Left forelimb (tissue), 1 donor: ENCODE measurements around the gene RHBDF2.

Source experiments
- DNase-seq: peaks from one replicate; pipeline ENCODE4 v3.0.0-alpha.2; 2018; ENCODE audit warnings: low spot score

RHBDF2 gene

DNA sequence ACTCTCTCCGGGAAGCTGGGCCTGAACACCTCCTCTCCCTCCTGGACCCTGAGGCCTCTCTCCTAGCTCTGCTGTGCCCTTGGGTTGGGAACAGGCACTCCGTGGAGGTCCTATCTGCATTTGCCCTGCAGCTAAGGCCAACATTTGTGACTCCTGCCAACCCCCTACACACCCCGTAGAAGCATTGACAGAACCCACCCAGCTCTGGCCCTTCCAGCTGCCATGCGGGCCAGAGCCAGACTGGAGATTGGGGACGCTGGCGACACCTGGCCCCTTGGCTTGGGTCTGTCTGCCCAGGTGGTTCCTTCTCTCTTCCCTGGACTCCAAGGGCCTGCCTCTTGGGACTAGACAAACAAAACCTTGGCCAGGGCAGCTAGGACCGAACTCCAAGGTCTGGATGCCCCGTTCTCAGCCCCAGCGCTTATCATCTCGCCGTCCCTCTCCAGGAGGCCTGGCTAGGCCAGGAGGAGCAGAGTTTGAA lies 644 bp upstream of the RHBDF2 start:
- DNase-seq: no peak

DNA sequence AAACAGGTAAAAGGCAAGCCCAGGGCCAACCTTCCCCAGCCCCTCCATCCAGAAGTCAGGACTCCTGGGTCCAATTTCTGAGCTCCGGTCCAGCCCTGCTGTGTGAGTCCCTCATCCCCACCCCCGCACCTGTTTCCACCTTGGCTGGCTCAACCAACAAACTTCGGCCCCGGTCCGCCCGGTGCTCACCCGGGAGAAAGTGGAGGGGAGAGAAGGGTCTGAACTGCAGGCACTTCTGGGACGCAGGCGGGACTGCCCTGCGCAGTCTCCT lies 541 bp downstream of the RHBDF2 start:
- no peak for DNase-seq

DNA sequence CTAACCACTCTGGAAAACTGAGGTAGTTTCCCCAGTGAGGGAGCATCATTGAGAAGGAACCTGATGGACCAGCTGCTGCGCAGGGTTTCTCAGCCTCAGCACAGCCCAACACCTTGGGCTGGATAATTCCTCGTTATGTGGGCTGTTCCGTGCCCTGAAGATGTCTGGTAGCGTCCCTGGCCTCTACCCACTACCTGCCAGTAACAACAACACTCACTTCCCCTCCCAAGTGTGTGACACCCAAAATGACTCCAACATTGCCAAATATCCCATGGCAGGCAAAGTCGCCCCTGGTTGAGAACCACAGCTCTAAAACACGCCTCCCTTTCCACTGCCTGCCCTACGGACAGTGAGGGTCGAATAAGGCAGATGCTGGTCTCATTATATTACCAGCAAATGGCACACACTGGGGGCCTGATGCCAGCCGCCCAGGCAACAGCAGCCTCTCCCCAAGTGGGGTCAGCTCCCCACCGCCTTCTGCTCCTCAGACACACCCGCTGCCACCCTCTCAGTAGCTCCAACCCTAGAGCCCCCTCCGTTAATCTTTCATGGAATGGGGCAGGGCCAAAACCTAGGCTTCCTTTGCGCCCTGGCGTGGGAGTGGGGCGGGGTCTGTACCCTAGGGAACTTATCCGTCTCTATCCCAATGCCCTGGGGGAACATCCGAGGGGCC lies 1.0 kb downstream of the RHBDF2 start:
- DNase-seq: no peak

DNA sequence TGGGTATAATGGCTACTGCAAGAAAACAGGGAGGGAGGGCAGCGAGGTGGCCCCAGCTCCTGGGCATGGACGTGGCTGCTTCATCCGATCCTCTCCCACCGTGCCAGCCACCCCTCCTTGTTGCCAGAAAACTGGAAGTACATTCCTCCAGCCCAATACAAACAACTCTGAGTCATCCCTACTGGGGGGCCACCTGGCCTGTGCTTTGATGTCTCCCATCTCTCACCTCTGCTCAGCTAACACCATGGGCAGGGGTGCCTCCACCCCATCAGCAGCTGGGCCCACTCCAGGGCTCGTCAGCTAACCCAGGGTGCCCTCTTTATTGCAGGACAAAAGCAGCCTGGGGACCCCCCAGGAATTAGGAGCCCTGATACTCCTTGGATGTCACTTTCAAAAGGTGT lies 2.0 kb downstream of the RHBDF2 start:
- DNase-seq: no peak

GRCh38 chr17:76498876-76499251 lies 2.4 kb downstream of the RHBDF2 start:
- DNase-seq: no peak

DNA sequence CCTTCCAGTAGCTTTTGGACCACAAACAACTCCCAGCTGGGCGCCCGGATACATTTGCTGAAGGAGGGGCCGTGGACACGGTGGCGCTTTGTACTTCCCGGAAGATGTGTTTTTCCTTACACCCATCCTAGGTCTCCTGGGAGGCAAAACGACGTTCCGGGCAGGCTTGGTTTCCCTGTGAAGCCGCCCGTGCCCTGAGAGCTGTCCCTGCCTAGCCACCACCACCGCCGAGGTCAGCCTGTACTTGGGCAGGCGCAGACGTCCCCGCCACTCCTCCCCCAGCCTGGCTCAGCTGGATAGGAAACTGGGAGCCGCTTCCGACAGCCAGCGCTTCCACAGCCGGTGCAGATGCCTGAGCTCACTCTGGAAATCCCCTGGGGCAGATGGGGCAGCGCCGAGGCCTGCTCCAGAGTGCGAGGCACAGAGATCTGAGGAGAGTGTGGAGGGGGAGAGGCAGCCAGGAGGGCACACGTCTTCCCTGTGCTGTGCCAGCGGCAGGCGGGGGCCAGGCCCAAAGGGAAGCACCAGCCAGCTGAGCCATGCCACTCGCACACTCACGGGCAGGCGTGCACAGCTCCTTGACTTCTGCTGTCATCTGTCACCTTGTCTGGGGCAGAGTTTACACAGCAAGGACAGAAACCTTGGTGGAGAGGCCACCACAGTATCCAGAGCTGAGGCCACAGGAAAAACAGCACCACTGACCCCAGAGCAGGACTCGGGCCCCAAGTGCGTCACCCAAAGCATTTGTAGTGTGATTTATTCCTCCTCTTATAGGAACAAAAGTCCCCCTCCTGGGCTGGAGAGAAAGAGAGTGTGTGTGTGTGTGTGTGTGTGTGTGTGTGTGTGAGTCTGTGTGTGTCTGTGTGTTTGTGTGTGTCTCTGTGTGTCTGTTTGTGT lies 3.0 kb downstream of the RHBDF2 start:
- no peak for DNase-seq

DNA sequence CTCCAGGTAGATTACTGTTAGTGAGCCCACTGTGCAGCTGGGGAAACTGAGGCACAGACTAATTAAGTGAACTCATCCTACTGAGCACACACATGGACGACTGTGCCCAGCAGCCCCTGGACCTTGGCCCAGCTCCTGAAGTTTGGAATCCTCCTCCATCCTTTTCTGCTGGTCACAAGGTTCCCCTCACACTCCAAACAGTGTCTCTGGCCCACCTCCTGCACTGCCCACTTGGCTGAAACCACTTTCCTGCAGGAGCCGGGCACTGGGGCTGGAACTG lies 3.6 kb downstream of the RHBDF2 start:
- DNase-seq: no peak

DNA sequence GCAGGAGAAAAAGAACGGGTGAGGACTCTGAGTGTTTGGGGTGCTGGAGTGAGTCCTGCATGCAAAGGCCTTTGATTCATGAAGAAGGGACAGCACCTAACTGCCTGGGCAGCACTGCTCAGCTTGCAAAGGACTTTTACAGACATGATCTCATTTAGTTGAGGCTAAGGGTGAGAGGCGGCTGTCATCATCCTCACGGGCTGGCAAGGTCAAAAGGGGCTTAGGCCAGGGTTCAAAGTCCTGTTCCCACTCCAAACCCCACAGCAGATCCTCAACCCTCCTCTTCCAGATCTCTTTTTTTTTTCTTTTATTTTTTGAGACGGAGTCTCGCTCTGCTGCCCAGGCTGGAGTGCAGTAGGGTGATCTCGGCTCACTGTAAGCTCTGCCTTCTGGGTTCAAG lies 4.8 kb downstream of the RHBDF2 start:
- no peak for DNase-seq

DNA sequence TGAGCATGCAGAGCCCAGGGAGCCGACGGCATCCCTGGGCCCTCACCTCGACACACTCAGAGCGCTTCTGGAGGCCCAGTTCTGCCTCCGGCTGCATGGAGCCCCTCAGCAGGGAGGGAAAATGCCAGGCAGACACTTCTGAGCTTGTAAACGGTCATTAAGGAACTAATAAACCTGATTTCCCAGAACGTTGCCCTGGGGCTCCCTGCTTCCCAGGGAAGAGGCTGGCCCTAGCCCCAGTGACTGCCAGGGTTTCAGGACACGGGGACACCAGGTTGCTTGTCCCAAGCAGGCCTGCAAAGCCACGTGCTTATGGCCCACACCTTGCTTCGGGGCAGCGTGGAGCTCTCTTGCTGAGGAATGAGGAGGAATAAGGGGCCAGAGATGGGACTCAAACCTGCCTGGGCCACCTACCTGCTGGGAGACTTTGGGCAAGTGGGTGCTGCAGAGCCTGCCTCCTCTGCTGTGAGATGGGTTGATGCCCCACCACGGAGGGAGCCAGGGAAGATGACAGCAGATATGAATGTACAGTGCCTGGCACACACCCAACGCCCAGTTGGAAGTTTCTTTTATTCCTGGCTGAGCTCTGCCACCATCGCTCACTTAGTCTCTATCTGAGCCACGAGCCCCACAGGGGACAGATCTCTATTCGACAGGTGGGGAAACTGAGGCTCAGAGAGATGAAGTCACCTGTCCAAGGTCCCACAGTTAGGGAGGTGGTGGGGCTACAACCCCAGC lies 5.4 kb downstream of the RHBDF2 start:
- DNase-seq: no peak

DNA sequence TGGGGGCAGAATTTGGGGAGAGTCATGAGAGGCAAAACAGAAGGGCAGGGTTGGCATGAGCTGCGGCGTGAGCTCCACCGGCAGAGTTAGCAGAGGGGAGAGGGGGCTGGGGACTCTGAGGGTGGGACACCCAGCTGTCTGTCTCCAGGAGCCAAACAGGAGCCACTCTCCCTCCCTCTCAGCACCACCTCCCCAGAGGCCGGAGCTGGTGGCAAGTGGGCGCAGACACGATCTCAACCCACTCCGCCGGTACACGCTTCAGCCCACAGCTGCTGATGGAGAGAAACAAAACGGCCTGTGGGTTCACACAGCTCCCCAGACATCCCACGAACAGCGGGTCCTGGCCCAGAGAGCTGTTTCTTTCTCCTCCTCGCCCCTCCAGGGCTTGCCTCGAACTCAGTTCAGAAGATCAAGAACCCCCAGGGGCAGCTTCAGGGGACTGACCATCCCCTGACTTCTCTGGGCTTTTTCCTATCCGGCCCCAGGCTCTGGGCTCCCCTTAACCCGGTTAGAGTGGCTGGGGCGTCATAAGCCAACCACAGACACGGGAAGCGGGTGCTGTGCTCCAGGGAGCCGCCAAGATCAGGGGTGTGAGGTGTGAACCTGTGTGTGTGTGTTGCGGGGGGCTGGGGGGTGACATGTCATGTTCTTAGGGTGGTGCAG lies 7.6 kb downstream of the RHBDF2 start:
- no peak for DNase-seq

GRCh38 chr17:76492989-76493501 lies 8.2 kb downstream of the RHBDF2 start:
- DNase-seq: no peak

GRCh38 chr17:76492123-76492988 lies 8.9 kb downstream of the RHBDF2 start:
- no peak for DNase-seq

DNA sequence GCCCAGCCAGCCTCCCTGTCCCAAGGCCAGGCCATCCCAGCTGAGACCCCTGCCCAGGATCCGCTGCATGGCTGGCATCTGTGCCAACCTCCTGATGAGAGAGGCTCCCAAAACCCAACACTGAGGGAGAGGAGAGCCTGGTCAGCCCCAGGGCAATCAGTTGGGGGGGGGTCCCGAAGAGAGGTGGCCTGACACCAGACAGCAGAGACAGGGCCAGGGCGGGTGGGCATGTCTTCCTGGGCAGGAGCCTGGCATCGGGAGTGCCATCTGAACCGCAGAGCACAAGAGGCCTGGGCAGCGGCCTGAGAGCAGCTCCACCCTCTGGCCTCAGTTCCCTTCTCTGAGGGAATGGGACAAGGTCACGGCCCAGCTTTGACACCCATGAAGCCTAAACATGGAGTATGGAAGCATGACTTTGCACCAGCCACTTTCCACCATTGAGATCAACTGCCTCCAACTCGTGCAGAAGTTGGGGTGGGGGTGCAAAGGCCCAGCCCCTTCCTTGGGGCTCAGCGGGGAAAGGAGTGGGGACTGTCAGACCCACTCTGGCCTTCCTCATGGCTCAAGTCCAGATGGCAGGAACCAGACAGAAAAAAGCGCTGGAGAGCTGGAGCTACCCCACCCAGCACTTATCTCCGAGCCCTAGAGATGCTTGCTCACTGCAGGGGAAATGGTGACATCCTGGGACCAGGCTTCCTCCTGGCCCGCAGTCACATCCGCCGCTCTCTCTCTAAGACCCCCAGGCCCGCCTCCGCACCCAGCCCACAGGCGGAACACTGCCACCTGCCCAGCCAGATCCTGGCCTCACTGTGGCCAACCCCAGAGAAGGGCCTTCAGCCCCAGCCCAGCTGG lies 9.7 kb downstream of the RHBDF2 start:
- no peak for DNase-seq

DNA sequence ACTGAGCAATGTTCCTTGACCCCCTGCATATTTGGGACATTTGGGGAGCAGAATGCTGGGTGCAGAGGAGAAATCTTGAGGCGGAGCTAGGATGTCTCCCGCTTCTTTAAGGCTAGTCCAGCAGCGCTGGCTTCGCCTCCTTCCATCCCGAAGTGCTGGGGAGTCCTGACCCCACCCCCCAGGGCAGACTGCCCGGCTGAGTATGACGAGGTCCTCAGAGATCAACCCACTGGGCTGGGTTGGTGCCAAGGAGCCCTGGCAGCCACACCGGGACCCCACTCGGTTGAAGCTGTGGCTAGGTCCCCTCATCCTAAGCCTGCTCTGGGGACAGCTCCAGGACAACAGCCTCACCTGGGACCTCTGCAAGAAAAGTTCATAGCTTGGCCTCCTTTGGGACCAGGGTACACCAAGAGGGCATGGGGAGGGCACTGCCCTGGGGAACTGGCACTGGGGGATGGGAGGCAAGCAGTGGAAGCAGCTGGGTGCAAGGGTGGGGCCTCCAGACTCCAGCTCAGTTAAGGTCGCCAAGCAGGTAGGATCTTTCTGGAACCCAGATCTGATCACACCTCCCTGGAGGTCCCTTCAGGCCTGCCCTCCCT lies 11.0 kb downstream of the RHBDF2 start:
- DNase-seq: no peak

GRCh38 chr17:76487451-76488192 lies 13.6 kb downstream of the RHBDF2 start:
- DNase-seq: no peak

GRCh38 chr17:76485569-76485968 lies 15.7 kb downstream of the RHBDF2 start:
- DNase-seq: no peak

DNA sequence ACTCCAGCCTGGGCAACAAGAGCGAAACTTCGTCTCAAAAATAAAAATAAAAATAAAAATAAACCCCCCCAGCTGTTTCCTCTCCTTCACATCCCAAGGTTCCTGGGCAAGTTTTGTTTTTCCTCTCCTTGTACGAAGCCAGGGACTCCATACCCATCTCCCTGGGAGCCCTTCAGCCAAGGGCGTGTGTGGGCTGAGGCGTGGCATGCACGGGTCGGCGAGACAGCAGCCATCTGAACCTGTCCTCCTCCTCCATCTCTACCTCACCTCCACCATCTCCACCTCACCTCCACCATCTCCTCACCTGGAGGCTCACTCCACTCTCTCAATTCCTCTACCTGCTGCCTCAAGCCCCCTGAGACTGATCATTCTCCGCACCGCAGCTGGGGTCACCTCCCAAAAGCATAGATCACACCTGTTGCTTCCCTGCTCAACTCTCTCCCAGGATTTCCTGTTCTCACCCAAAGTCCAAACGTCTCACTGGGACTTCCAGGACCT lies 16.9 kb downstream of the RHBDF2 start:
- DNase-seq: no peak

DNA sequence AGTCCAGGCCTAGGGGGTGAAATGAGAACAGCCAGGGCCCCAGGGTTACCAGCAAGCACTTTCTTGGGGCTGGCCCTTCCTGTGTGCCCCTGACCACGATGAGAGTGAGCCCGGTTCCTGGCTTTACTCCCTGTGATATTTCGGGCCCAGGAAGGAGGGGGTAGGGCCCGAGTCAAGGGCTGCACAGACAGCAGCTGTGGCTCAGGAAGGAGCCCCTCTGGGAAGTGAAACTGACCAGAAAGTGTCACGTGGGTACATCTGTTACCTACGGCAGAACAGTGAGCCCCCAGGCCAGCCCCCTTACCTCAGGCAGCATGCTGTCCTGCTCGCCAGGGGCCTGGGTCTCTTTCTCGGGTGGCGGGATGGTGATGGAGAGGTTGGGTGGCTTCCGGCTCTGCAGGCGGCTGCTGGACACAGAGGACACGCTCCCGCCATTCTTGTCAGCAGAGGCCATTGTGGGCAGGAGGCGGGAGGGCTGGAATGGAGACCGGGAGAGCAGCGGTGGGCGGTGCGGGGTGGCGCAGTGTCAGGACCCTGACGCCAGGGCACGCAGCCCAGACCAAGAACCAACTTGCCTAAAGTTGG lies 20.1 kb downstream of the RHBDF2 start:
- no peak for DNase-seq

DNA sequence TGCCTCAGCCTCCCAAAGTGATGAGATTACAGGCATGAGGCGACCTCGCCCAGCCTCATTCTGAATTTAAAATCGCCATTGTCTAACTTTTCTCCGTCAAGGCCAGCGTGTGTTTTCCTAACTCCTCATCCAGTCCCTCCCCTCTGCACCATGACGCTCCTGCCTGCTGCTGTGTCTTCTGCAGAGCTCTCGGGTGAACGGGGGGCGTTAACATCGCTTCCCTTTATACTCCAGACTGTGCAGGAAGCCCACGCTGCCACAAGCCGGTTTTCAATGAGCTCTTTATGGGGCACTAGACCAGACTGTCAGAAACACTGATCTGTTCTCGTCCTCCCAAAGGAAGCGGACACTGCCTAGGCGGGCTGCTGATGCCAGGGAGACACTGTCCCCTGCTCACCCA lies 20.6 kb downstream of the RHBDF2 start:
- no peak for DNase-seq
